ENCODE data around the gene CYP27C1.
"Not testable (repeated sequence)": the region's sequence is repeated elsewhere in the genome, so short reads cannot be mapped to it uniquely, and the experiment has no call there.

The CYP27C1 gene

GRCh38 chr2:127220102-127220767 is at the start of gene CYP27C1:
CYP27C1 (minus strand) TSS chr2:127220299; CDS start chr2:127220270, 29 bp downstream.
- DNase-seq (ENCODE audit: low read depth in 1 of 2, low spot score in 1 of 2) = no peak

DNA sequence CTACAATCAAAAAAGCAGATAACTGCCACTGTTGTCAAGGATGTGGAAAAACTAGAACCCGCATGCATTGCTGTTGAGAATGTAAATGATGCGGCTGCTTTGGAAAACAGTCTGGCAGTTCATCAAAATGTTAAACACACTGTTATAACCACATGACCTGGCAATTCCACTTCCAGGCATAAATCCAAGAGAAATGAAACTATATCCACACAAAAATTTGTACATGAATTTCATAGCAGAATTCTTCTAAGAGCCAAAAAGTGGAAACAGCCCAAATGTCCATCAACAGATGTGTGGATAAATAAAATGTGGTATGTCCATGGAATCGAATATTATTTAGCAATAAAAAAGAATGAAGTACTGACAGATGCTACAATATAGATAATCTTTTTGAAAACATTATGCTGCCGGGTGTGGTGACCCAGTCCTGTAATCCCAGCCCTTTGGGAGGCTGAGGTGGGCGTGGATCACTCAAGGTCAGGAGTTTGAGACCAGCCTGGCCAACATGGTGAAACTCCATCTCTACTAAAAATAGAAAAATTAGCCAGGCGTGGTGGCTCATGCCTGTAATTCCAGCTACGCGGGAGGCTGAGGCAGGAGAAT is 41.8 kb upstream of the CYP27C1 start:
- DNase-seq (ENCODE audit: low read depth in 1 of 2, low spot score in 1 of 2) = no peak

DNA sequence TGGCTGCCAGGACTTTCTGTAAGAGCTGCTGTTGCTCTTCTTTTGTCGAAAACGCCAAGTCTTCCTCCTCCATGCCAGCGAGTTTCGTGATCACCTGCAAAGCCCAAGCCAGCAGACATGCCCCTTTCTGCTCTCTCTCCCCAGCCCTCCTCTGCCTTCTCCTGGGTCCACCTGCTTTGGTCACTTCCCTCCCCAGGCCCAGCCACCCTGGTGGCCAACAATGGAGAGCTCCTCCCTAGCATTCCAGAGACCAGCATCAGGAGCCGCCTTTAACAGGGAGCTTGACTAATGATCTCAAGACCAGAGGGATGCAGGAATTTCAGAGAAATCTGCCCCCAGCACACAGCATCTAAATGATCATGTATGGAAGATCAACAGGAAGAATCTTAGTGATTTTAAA is 39.3 kb upstream of the CYP27C1 start:
- DNase-seq (ENCODE audit: low read depth in 1 of 2, low spot score in 1 of 2) = no peak

- DNase-seq (ENCODE audit: low read depth in 1 of 2, low spot score in 1 of 2) = no peak
Measured at GRCh38 chr2:127256866-127257265, 36.8 kb upstream of the CYP27C1 start.

DNA sequence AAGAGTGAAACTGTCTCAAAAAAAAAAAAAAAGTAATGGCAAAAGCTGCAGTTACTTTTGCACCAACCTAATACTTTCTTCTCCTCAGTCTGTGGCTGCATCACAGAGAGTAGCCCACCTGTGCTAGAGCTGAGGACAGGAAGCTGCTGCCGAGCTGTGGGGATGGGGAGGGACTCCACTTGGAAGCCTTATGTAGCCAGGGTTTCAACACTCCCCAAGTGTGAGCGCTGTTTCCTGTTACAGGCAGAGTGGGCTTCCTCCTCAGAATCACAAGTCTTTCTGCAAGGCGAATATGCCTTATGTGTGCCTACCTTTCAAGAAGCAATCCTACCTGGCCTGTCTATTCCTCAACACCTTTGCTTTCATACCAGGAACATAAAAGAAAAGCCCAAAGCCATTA is 36.3 kb upstream of the CYP27C1 start:
- no peak for DNase-seq (ENCODE audit: low read depth in 1 of 2, low spot score in 1 of 2)

GRCh38 chr2:127255721-127256120 is 35.6 kb upstream of the CYP27C1 start:
- no peak for DNase-seq (ENCODE audit: low read depth in 1 of 2, low spot score in 1 of 2)

DNA sequence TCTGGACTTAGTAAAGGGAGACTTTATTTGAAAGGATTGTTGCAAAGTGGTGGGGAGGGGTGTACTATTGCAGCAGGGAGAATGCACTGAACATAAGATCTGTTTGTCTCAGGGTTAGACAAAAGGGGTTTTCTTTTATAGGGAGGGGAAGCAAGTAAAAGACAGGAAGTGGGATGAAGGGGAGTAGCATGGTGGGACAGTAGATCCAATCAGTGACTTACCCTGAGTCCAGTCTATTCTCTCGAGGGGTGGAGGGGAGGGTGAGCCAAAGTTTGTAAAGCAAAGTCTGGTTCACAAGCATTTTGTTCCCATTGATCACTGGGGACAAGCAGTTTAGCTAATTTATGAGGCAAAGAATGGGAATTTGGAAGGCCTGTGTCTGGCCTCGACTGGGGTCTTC is 35.0 kb upstream of the CYP27C1 start:
- no peak for DNase-seq (ENCODE audit: low read depth in 1 of 2, low spot score in 1 of 2)

DNA sequence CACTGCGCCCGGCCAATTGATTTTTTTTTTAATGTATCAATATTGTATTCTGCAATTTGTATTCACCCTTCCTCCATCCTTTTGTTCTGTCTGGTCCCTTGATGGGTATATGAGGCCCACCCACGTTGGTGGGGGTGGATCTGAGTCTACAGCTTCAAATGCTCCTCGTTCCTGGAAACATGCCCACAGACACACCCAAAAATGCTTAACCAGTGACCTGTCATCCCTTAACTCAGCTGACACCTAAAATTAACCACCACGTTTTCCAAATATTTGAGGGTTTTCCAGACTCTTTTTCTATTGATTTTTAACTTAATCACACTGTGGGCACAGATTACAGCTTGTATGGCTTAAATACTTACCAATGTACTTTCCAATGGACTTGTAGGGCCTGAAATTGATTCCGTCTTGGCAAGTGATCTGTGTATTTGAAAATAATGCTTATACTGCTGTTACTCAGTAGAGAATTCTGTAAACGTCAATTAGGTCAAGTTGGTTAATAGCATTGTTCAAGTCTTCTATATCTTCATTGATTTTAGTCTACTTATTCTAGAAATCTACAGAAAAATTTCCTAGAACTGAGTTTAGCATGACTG is 34.4 kb upstream of the CYP27C1 start:
- no peak for DNase-seq (ENCODE audit: low read depth in 1 of 2, low spot score in 1 of 2)

- DNase-seq (ENCODE audit: low read depth in 1 of 2, low spot score in 1 of 2) = not testable (repeated sequence)
Measured at GRCh38 chr2:127241184-127241583, 21.1 kb upstream of the CYP27C1 start.

DNA sequence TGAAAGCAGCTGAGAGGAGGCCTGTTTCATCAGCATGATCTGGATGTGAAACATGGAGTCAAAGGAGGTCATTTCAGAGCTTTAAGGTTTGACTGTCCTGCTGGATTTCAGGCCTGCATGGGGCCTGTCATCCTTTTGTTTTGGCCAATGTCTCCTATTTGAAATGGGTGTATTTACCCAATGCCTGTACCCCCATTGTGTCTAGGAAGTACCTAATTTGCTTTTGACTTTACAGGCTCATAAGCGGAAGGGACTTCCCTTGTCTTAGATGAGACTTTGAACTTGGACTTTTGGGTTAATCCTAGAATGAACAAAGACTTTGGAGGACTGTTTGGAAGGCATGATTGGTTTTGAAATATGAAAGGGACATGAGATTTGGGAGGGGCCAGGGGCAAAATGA is 19.3 kb upstream of the CYP27C1 start:
- DNase-seq (ENCODE audit: low read depth in 1 of 2, low spot score in 1 of 2) = no peak

GRCh38 chr2:127237768-127238167 is 17.7 kb upstream of the CYP27C1 start:
- DNase-seq (ENCODE audit: low read depth in 1 of 2, low spot score in 1 of 2) = not testable (repeated sequence)

- DNase-seq (ENCODE audit: low read depth in 1 of 2, low spot score in 1 of 2) = no peak
Measured at GRCh38 chr2:127235082-127235702, 15.1 kb upstream of the CYP27C1 start.

DNA sequence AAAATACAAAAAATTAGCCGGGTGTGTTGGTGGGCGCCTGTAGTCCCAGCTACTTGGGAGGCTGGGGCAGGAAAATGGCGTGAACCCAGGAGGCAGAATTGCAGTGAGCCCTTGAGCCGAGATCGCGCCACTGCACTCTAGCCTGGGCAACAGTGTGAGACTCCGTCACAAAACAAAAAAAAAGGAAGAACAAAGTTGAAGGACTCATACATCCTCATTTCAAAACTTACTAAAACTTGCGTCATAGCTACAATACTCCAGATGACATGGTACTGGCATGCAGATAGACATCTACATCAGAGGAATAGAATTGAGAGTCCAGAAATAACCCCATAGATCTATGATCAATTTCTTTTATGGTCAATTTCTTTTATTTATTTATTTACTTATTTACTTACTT is 13.6 kb upstream of the CYP27C1 start:
- DNase-seq (ENCODE audit: low read depth in 1 of 2, low spot score in 1 of 2) = no peak

- DNase-seq (ENCODE audit: low read depth in 1 of 2, low spot score in 1 of 2) = no peak
Measured at GRCh38 chr2:127231130-127231865, 11.2 kb upstream of the CYP27C1 start.

GRCh38 chr2:127229555-127229954 is 9.5 kb upstream of the CYP27C1 start:
- DNase-seq (ENCODE audit: low read depth in 1 of 2, low spot score in 1 of 2) = no peak

DNA sequence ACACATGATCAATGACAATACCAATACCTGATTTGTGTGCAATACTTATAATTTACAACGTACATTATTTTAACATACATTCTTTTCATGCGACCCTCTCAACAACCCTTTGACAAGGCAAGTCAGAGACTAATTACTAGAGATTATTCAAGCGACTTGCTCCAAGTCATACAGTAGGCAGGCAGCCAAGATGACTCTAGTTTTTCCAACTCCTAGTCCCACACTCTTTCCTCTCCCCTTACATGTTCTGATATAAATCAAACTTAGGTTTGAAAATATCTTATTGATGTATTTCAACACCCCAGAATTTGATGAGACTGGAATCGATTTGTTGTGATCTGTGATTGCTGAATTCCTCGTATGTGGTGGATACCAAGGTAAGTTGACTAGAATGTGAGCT is 8.0 kb upstream of the CYP27C1 start:
- no peak for DNase-seq (ENCODE audit: low read depth in 1 of 2, low spot score in 1 of 2)

DNA sequence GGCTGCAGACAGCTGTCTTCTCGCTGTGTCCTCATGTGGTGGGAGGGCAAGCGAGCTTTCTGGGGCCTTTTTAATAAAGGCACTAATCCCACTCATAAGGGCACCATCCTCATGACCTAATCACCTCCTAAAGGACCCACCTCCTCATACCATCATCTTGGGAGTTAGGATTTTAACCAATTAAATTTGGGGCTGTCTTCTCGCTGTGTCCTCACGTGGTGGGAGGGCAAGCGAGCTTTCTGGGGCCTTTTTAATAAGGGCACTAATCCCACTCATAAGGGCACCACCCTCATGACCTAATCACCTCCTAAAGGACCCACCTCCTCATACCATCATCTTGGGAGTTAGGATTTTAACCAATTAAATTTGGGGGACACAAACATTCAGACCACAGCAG is 7.2 kb upstream of the CYP27C1 start:
- not testable (repeated sequence) for DNase-seq (ENCODE audit: low read depth in 1 of 2, low spot score in 1 of 2)

- DNase-seq (ENCODE audit: low read depth in 1 of 2, low spot score in 1 of 2) = no peak
Measured at GRCh38 chr2:127226520-127227263, 6.6 kb upstream of the CYP27C1 start.

- no peak for DNase-seq (ENCODE audit: low read depth in 1 of 2, low spot score in 1 of 2)
Measured at GRCh38 chr2:127226132-127226519, 6.0 kb upstream of the CYP27C1 start.

DNA sequence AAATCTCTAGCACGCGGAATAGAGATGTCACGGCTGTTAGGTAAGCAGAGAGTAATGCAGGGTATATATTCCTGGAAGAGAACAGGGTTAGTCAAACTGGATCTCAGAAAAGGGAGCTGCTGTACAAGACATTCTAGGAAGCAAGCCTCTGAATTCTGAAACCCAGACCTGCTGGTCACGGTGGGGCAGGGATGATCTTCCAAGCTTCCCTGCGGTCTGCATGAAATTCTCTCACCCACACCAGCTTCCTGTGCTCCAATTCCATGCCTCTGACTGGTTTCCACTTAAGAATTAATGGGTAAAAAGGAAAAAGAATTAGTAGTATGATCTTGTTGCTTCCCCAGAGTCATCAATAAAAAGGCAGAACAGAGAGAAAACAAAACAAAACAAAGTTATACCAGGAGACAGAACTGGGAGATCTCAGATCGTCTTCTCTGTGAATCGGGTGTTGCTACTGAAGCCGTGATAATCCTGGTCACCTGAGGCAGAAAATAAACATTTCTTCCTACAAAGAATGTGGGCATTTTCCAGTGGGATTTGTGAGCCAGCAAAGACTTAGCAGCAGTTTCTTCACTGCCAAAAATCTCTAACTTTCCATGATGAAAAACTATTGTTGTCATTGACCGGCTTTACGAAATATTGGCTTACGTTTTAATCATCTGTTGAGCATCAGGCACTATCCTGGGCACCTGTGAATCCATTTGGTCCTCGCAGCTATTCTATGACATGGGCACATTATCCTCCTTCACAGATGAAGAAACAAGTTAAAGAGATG is 5.3 kb upstream of the CYP27C1 start:
- DNase-seq (ENCODE audit: low read depth in 1 of 2, low spot score in 1 of 2) = no peak
